NK-92 treated with Interleukin-12 subunit alpha and Interleukin-12 subunit beta, amount 100 ng/mL, for 24 hours (cell line): ENCODE data around the gene GGTA1.

ENCODE experiments used
- DNase-seq: peaks from one replicate; lab custom pipeline; 2025; lab: John Stamatoyannopoulos, UW

Gene GGTA1

GRCh38 chr9:121499177-121499426, 542 bp downstream of the GGTA1 start:
- no peak for DNase-seq

- DNase-seq = no peak
Measured at GRCh38 chr9:121498487-121499176, 1.0 kb downstream of the GGTA1 start.

GRCh38 chr9:121498150-121498486, 1.5 kb downstream of the GGTA1 start:
- DNase-seq = no peak

- DNase-seq = no peak
Measured at GRCh38 chr9:121495976-121496375, 3.7 kb downstream of the GGTA1 start.

- DNase-seq = no peak
Measured at GRCh38 chr9:121494192-121494591, 5.5 kb downstream of the GGTA1 start.

GRCh38 chr9:121491111-121491510, 8.5 kb downstream of the GGTA1 start:
- no peak for DNase-seq

- DNase-seq = no peak
Measured at GRCh38 chr9:121489344-121489743, 10.3 kb downstream of the GGTA1 start.

GRCh38 chr9:121486043-121486442, 13.6 kb downstream of the GGTA1 start:
- DNase-seq = no peak

GRCh38 chr9:121485623-121486022, 14.0 kb downstream of the GGTA1 start:
- DNase-seq = no peak

- DNase-seq = no peak
Measured at GRCh38 chr9:121484651-121485446, 14.8 kb downstream of the GGTA1 start.

- no peak for DNase-seq
Measured at GRCh38 chr9:121483473-121484031, 16.1 kb downstream of the GGTA1 start.

- DNase-seq = no peak
Measured at GRCh38 chr9:121483049-121483448, 16.6 kb downstream of the GGTA1 start.

GRCh38 chr9:121478816-121479676, 20.6 kb downstream of the GGTA1 start:
- no peak for DNase-seq

GRCh38 chr9:121476156-121476555, 23.5 kb downstream of the GGTA1 start:
- DNase-seq = no peak

- no peak for DNase-seq
Measured at GRCh38 chr9:121474231-121474947, 25.3 kb downstream of the GGTA1 start.

GRCh38 chr9:121473229-121473628, 26.4 kb downstream of the GGTA1 start:
- no peak for DNase-seq

GRCh38 chr9:121472446-121472845, 27.2 kb downstream of the GGTA1 start:
- DNase-seq = no peak

- no peak for DNase-seq
Measured at GRCh38 chr9:121466142-121466541, 33.5 kb downstream of the GGTA1 start.

- no peak for DNase-seq
Measured at GRCh38 chr9:121464968-121465367, 34.7 kb downstream of the GGTA1 start.

- no peak for DNase-seq
Measured at GRCh38 chr9:121463026-121463807, 36.4 kb downstream of the GGTA1 start.

GRCh38 chr9:121459513-121459912, 40.1 kb downstream of the GGTA1 start:
- DNase-seq = no peak
